H9 (cell line): ENCODE results near the gene PAQR4. TPM values are rescaled to one million over a fixed set of nuclear protein-coding genes. Genes with fewer than 3 reads are reported as not detected.

Experiments used
- DNase-seq: peaks from one replicate; pipeline ENCODE4 v3.0.0-alpha.2; 2017
- H2AFZ ChIP-seq: one replicate; pipeline ENCODE4 v1.6.1; 2013; ENCODE audit warnings: mild to moderate bottlenecking, low read length, control low read depth, moderate library complexity
- H2AK5ac ChIP-seq: 2 replicates; pipeline ENCODE4 v1.6.1; 2013; ENCODE audit warnings: low read length, control low read depth, mixed read lengths; ENCODE audit not compliant: insufficient read length
- H2BK120ac ChIP-seq: one replicate; pipeline ENCODE4 v1.6.1; 2013; ENCODE audit warnings: low read depth, mild to moderate bottlenecking, low read length, control low read depth, inconsistent platforms; ENCODE audit not compliant: poor library complexity, severe bottlenecking
- H2BK12ac ChIP-seq: 2 replicates; pipeline ENCODE4 v1.6.1; 2013; ENCODE audit warnings: low read length, control low read depth, mixed read lengths, low read depth; ENCODE audit not compliant: insufficient read length
- H2BK15ac ChIP-seq: 2 replicates; pipeline ENCODE4 v1.6.1; 2013; ENCODE audit warnings: low read depth, low read length, control low read depth
- H2BK20ac ChIP-seq: one replicate; pipeline ENCODE4 v1.6.1; 2013; ENCODE audit warnings: low read depth, mild to moderate bottlenecking, low read length, control low read depth, inconsistent platforms; ENCODE audit not compliant: poor library complexity, severe bottlenecking
- H2BK5ac ChIP-seq: 2 replicates; pipeline ENCODE4 v1.6.1; 2013; ENCODE audit warnings: low read length, control low read depth, mixed read lengths; ENCODE audit not compliant: insufficient read length
- H3K14ac ChIP-seq: 2 replicates; pipeline ENCODE4 v1.6.1; 2013; ENCODE audit warnings: low read length, control low read depth; ENCODE audit not compliant: insufficient read depth
- H3K18ac ChIP-seq: 2 replicates; pipeline ENCODE4 v1.6.1; 2013; ENCODE audit warnings: low read depth, mild to moderate bottlenecking, mixed read lengths, low read length, control low read depth; ENCODE audit not compliant: insufficient read length
- H3K23ac ChIP-seq: 2 replicates; pipeline ENCODE4 v1.6.1; 2013; ENCODE audit warnings: low read length, control low read depth, mixed read lengths, low read depth; ENCODE audit not compliant: insufficient read length
- H3K23me2 ChIP-seq: 2 replicates; pipeline ENCODE4 v1.6.1; 2013; ENCODE audit warnings: low read depth, mild to moderate bottlenecking, mixed read lengths, low read length, control low read depth; ENCODE audit not compliant: insufficient read length, poor library complexity, severe bottlenecking
- H3K27ac ChIP-seq: 2 replicates; pipeline ENCODE4 v1.5.1; 2013; ENCODE audit warnings: low read length, control low read depth, mixed read lengths, low read depth; ENCODE audit not compliant: insufficient read length
- H3K27me3 ChIP-seq: 2 replicates; pipeline ENCODE4 v1.6.1; 2013; ENCODE audit warnings: low read length, control low read depth, inconsistent platforms; ENCODE audit not compliant: insufficient read depth
- H3K4ac ChIP-seq: 2 replicates; pipeline ENCODE4 v1.6.1; 2013; ENCODE audit warnings: low read depth, mild to moderate bottlenecking, control low read depth, inconsistent platforms, low read length, moderate library complexity
- H3K4me1 ChIP-seq: 2 replicates; pipeline ENCODE4 v1.6.1; 2013; ENCODE audit warnings: low read length, control low read depth, inconsistent platforms; ENCODE audit not compliant: insufficient read depth
- H3K4me2 ChIP-seq: 2 replicates; pipeline ENCODE4 v1.6.1; 2013; ENCODE audit warnings: low read length, control low read depth, mixed read lengths; ENCODE audit not compliant: insufficient read length, insufficient read depth
- H3K56ac ChIP-seq: 2 replicates; pipeline ENCODE4 v1.6.1; 2013; ENCODE audit warnings: low read depth, mild to moderate bottlenecking, mixed read lengths, low read length, control low read depth; ENCODE audit not compliant: insufficient read length
- H3K79me1 ChIP-seq: 2 replicates; pipeline ENCODE4 v1.6.1; 2013; ENCODE audit warnings: low read depth, mild to moderate bottlenecking, moderate library complexity, low read length, control low read depth, inconsistent platforms; ENCODE audit not compliant: insufficient read depth, poor library complexity, severe bottlenecking
- H3K79me2 ChIP-seq: 2 replicates; pipeline ENCODE4 v1.6.1; 2013; ENCODE audit warnings: low read length, control low read depth, inconsistent platforms; ENCODE audit not compliant: insufficient read depth
- H3K9ac ChIP-seq: 2 replicates; pipeline ENCODE4 v1.6.1; 2013; ENCODE audit warnings: low read length, control low read depth, mixed read lengths; ENCODE audit not compliant: insufficient read length; ENCODE audit errors: extremely low read depth
- H3K9me3 ChIP-seq: one replicate; pipeline ENCODE4 v1.6.1; 2013; ENCODE audit warnings: low read depth, low read length, inconsistent platforms; ENCODE audit not compliant: control insufficient read depth
- H3T11ph ChIP-seq: one replicate; pipeline ENCODE4 v1.6.1; 2013; ENCODE audit warnings: mild to moderate bottlenecking, low read length, control low read depth, inconsistent platforms
- H4K20me1 ChIP-seq: one replicate; pipeline ENCODE4 v1.6.1; 2013; ENCODE audit not compliant: control insufficient read depth, insufficient read length, insufficient read depth
- H4K5ac ChIP-seq: 2 replicates; pipeline ENCODE4 v1.6.1; 2013; ENCODE audit warnings: low read depth, mild to moderate bottlenecking, mixed read lengths, low read length, control low read depth; ENCODE audit not compliant: insufficient read length
- H4K8ac ChIP-seq: replicated peaks from 2 replicates; pipeline ENCODE4 v1.6.1; 2013; ENCODE audit warnings: low read length, control low read depth, mixed read lengths, low read depth; ENCODE audit not compliant: insufficient read length
- H4K91ac ChIP-seq: 2 replicates; pipeline ENCODE4 v1.6.1; 2013; ENCODE audit warnings: low read depth, mild to moderate bottlenecking, moderate library complexity, mixed read lengths, low read length, control low read depth; ENCODE audit not compliant: insufficient read length
- H3K27ac Mint-ChIP-seq, 3 experiments: 2 replicates in 2 of 3; 3 replicates in 1 of 3; pipeline ENCODE4 v1.8.0; 2020 to 2021; ENCODE audit warnings: mixed read lengths in 3 of 3, mild to moderate bottlenecking in 1 of 3, moderate library complexity in 1 of 3
- H3K27me3 Mint-ChIP-seq: 2 replicates; pipeline ENCODE4 v1.8.0; 2021; ENCODE audit warnings: low read depth, mild to moderate bottlenecking, moderate library complexity, mixed read lengths
- H3K36me3 Mint-ChIP-seq, 3 experiments: 2 replicates in 2 of 3; 3 replicates in 1 of 3; pipeline ENCODE4 v1.8.0; 2020 to 2021; ENCODE audit warnings: low read depth in 3 of 3, mixed read lengths in 3 of 3; ENCODE audit not compliant: insufficient read depth in 1 of 3
- H3K4me1 Mint-ChIP-seq, 2 experiments: 2 replicates each; pipeline ENCODE4 v1.8.0; 2020; ENCODE audit warnings: mixed read lengths in 2 of 2
- H3K4me3 Mint-ChIP-seq, 2 experiments: 2 replicates in 1 of 2; 3 replicates in 1 of 2; pipeline ENCODE4 v1.8.0; 2020 to 2021; ENCODE audit warnings: mild to moderate bottlenecking in 2 of 2, mixed read lengths in 2 of 2, moderate library complexity in 1 of 2
- H3K9me3 Mint-ChIP-seq, 2 experiments: 2 replicates in 1 of 2; 3 replicates in 1 of 2; pipeline ENCODE4 v1.8.0; 2020; ENCODE audit warnings: mild to moderate bottlenecking in 2 of 2, mixed read lengths in 2 of 2, moderate library complexity in 1 of 2
- CTCF ChIP-seq: fragments of 200-600 bp; sonication (generic); conservative IDR thresholded peaks from 3 replicates; pipeline ENCODE4 v1.8.0; 2021; ENCODE audit warnings: antibody characterized with exemption, mild to moderate bottlenecking
- WGBS: extraction: QIAGEN DNeasy Blood & Tissue Kit; methylation state at CpG from one replicate; pipeline ENCODE4 v1.1.7; 2013; ENCODE audit warnings: missing lambda C conversion rate, low lambda C conversion rate, mixed read lengths; ENCODE audit not compliant: insufficient read length; ENCODE audit errors: extremely low coverage; 5-methylcytosine and 5-hydroxymethylcytosine counted together
- total RNA-seq: library from RNA; stranded (reverse); gene quantifications from 2 replicates; pipeline ENCODE4 v1.2.1, GENCODE V29; 2021

The PAQR4 gene
- total RNA-seq, 1 experiment from 2014 or later = 32.1 TPM

- Histone ChIP-seq H3K14ac (no peak overlapping the region), H4K8ac (no peak overlapping the region), H3K56ac (no peak overlapping the region), H3K4ac (no peak overlapping the region), H3K79me2 (no peaks in the 10 kb centered on the region), H2BK120ac (no peak overlapping the region), H4K91ac (no peak overlapping the region), H2BK5ac (no peak overlapping the region), H4K5ac (no peak overlapping the region), H3K79me1 (no peaks in the 10 kb centered on the region), H3T11ph (no peak overlapping the region), H3K4me2 (no peak overlapping the region), H3K4me1 (no peaks in the 10 kb centered on the region), H2AK5ac (no peak overlapping the region), H3K23me2 (no peaks in the 10 kb centered on the region), H2BK12ac (no peak overlapping the region), H3K27me3 (no peaks in the 10 kb centered on the region), H2BK20ac (no peak overlapping the region), H3K23ac (no peak overlapping the region), H2BK15ac (no peak overlapping the region), H3K9me3 (no peaks in the 10 kb centered on the region), H3K18ac (no peak overlapping the region), H3K27ac (no peak overlapping the region), H3K9ac (no peak overlapping the region), H2AFZ (no peak overlapping the region), H4K20me1 (no peaks in the 10 kb centered on the region)
- peak; percentile 59 for DNase-seq
- Mint-ChIP-seq H3K27me3 (no peaks in the 10 kb centered on the region), H3K36me3 (peaks cover 8 to 24% (median 10%) of the 10 kb centered on the region in 3 experiments; a peak in 5 of 7 replicates), H3K9me3 (no peaks in the 10 kb centered on the region), H3K4me1 (peaks cover 0 to 2% of the 10 kb centered on the region in 2 experiments; a peak in 2 of 4 replicates), H3K4me3 (no peak overlapping the region), H3K27ac (no peak overlapping the region)
- WGBS = no CpG with 5 or more reads among the region's 13 CpGs
- peak; percentile 94 for TF ChIP-seq CTCF
Measured at GRCh38 chr16:2919511-2920255, 49.5 kb upstream of the PAQR4 start.
